Measurements from ENCODE around the gene UGT3A2. TPM values are rescaled to one million over a fixed set of nuclear protein-coding genes. Genes with fewer than 3 reads are reported as not detected.

UGT3A2 gene
- total and polyA plus RNA-seq, 2 experiments from 2014 or later: 17.2 to 27.0 TPM

GRCh38 chr5:36111238-36111637 is 44.6 kb upstream of the UGT3A2 start:
- no peak overlapping the region for H3K4me3 Mint-ChIP-seq
- no peak overlapping the region for H2AFZ ChIP-seq
- no peaks in the 10 kb centered on the region for H3K4me1 Mint-ChIP-seq

GRCh38 chr5:36108758-36109460 is 42.2 kb upstream of the UGT3A2 start:
- Mint-ChIP-seq H3K9me3 (no peaks in the 10 kb centered on the region), H3K4me1 (no peaks in the 10 kb centered on the region; the same call in 2 of the 3 replicates), H3K27ac (no peak overlapping the region), H3K27me3 (ENCODE audit: insufficient read depth, low read depth, poor library complexity) (no peaks in the 10 kb centered on the region), H3K4me3 (no peak overlapping the region), H3K36me3 (ENCODE audit: low read depth) (peaks cover 3% of the 10 kb centered on the region; the same call in 2 of the 3 replicates)
- Histone ChIP-seq H3K4me2 (no peak overlapping the region), H4K20me1 (replicated peaks; ENCODE audit: insufficient read depth) (no peaks in the 10 kb centered on the region), H3K9me2 (ENCODE audit: insufficient read depth) (no peaks in the 10 kb centered on the region), H3F3A (replicated peaks; ENCODE audit: low read depth) (no peaks in the 10 kb centered on the region), H3K4me3 (no peak overlapping the region), H3K79me2 (replicated peaks; ENCODE audit: insufficient read depth) (no peaks in the 10 kb centered on the region), H3K4me1 (ENCODE audit: insufficient read depth) (no peaks in the 10 kb centered on the region), H3K27me3 (ENCODE audit: insufficient read depth) (no peaks in the 10 kb centered on the region), H2AFZ (no peak overlapping the region), H3K27ac (ENCODE audit: low read depth) (no peak overlapping the region), H3K36me3 (ENCODE audit: insufficient read depth) (peaks cover 4% of the 10 kb centered on the region; the same call in 1 of the 2 replicates)
- no peak for ATAC-seq
- no peak for DNase-seq (ENCODE audit: low spot score)
- TF ChIP-seq ETS1 (IDR thresholded peaks at IDR 0.05) (no peak), POLR2AphosphoS5 (IDR thresholded peaks at IDR 0.05; ENCODE audit: low read depth) (no peak), ZNF462 (CRISPR knock-in tag; IDR thresholded peaks at IDR 0.05) (no peak), STAT1 (IDR thresholded peaks at IDR 0.05; ENCODE audit: unreplicated experiment) (no peak), REST (IDR thresholded peaks at IDR 0.05; ENCODE audit: unreplicated experiment) (no peak), JUNB (IDR thresholded peaks at IDR 0.05; ENCODE audit: unreplicated experiment) (no peak), ZNF331 (CRISPR knock-in tag; IDR thresholded peaks at IDR 0.05; ENCODE audit: low read depth) (no peak), EZH2phosphoT487 (IDR thresholded peaks at IDR 0.05; ENCODE audit: unreplicated experiment) (no peak), CREB1 (CRISPR knock-in tag; IDR thresholded peaks at IDR 0.05; ENCODE audit: low read depth) (no peak), ZNF114 (CRISPR knock-in tag; IDR thresholded peaks at IDR 0.05) (no peak)

More at GRCh38 chr5:36111238-36111637, 44.6 kb upstream of the UGT3A2 start:
- Mint-ChIP-seq H3K9me3 (no peaks in the 10 kb centered on the region), H3K27ac (no peak overlapping the region), H3K36me3 (ENCODE audit: low read depth) (peaks cover 3% of the 10 kb centered on the region; the same call in 2 of the 3 replicates), H3K27me3 (ENCODE audit: insufficient read depth, low read depth, poor library complexity) (no peaks in the 10 kb centered on the region)
- Histone ChIP-seq H3K27ac (ENCODE audit: low read depth) (no peak overlapping the region), H3K4me1 (ENCODE audit: insufficient read depth) (no peaks in the 10 kb centered on the region), H4K20me1 (replicated peaks; ENCODE audit: insufficient read depth) (no peaks in the 10 kb centered on the region), H3K4me3 (no peak overlapping the region), H3K36me3 (ENCODE audit: insufficient read depth) (peaks cover 4% of the 10 kb centered on the region; the same call in 1 of the 2 replicates), H3K9me2 (ENCODE audit: insufficient read depth) (no peaks in the 10 kb centered on the region), H3K4me2 (no peak overlapping the region), H3K79me2 (replicated peaks; ENCODE audit: insufficient read depth) (no peaks in the 10 kb centered on the region), H3K27me3 (ENCODE audit: insufficient read depth) (no peaks in the 10 kb centered on the region), H3F3A (replicated peaks; ENCODE audit: low read depth) (no peaks in the 10 kb centered on the region)
- no peak for DNase-seq (ENCODE audit: low spot score)
- no peak for ATAC-seq
- TF ChIP-seq NANOG (IDR thresholded peaks at IDR 0.05; ENCODE audit: borderline replicate concordance) (no peak), CREB1 (CRISPR knock-in tag; IDR thresholded peaks at IDR 0.05; ENCODE audit: low read depth) (no peak), EZH2phosphoT487 (IDR thresholded peaks at IDR 0.05; ENCODE audit: unreplicated experiment) (no peak), STAT1 (IDR thresholded peaks at IDR 0.05; ENCODE audit: unreplicated experiment) (no peak)
